T-helper 2 cell treated with Interferon-gamma antibody and Interleukin-4, amounts not matched to agents 100 ng/mL and 5 ng/mL, for 36 hours (primary cell): ENCODE measurements around the gene IRS1. TPM values are rescaled to one million over a fixed set of nuclear protein-coding genes. Genes with fewer than 3 reads are reported as not detected.

ENCODE experiments used
- intact Hi-C: fragments of 100-400 bp; cut with micrococcal nuclease; formaldehyde crosslinking; loops from one replicate; pipeline ENCODE4 v1.15.1; 2023
- total RNA-seq: library from RNA; stranded (reverse); gene quantifications from 2 replicates; pipeline ENCODE4 v1.2.3, GENCODE V29; 2022

The IRS1 gene
- total RNA-seq, 1 donor from 2014 or later: 1.8 TPM

- intact Hi-C loops: no loop called here
Observed at GRCh38 chr2:226701052-226701451, 98.6 kb downstream of the IRS1 start.

DNA sequence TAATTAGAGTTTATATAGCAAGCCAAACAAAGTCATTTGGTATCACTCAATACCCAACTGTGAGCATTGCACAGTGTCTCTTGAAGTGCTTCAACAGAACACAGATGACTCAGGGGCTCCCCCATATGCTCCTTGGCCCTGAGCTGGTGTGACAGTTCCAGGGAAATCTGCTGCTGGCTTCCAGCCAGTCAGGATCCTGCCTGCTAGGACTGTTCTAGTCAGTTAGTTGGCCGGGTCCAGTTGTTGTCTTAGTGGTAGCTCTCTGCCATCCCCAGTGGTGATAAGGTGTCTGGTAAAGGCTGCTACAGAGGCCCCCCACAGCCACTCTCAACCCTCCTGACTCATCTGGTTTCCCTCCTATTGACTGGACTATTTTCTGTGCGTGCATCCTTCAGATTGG, 100.3 kb downstream of the IRS1 start:
- intact Hi-C loops: no loop called here

DNA sequence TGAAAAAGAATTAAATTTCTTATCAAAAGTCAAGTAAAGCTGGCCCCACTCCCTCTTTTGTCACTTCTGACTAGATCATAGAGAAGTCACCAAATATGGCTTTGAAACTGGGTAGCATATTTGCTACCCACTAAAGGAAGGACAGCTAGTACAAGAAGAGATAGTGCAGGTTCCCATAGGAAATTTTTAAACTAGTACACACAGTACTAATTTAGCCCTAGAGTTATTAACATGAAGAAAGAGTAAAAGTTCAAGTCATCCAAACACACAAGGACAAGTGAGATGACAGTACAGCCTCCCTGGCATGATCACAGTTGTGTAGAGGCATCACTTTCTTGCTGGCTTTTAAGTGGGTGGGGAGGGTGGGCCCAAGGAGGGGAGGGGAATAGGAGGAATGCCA, 100.9 kb downstream of the IRS1 start:
- intact Hi-C loops: no loop called here

DNA sequence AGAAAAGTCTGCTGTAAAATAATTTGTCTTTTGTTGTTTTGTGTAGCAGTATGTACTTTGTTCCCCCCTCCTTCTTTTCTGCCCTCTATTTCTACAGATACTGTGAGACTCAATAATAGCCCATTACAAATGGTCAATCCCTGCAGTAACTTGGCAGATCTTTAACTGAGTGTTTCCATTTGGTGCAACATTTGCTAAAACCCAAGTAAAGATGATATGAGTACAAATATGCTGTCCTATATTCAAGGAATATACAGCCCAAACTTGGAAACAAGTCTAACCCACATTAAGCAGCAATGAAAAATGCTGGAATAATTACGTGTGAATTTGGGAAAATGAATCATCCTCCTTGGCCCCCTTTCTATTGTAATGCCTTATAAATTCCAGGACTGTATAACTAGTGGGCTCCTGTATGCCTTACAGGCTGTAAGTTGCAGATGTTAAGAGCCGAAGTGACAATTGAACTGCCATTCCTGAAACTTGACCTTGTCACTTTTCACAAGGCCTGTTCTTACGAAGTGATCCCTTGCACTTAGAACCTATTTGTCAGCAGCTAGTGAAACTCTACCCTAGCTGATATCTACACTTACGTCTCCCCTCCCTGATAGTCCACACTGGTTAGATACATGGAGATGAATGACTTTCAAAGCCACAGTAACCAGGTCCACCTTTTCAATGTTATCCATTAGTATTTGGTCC, 104.9 kb downstream of the IRS1 start:
- intact Hi-C loops: no loop called here

- intact Hi-C loops: no loop called here
Observed at GRCh38 chr2:226694149-226694548, 105.5 kb downstream of the IRS1 start.

DNA sequence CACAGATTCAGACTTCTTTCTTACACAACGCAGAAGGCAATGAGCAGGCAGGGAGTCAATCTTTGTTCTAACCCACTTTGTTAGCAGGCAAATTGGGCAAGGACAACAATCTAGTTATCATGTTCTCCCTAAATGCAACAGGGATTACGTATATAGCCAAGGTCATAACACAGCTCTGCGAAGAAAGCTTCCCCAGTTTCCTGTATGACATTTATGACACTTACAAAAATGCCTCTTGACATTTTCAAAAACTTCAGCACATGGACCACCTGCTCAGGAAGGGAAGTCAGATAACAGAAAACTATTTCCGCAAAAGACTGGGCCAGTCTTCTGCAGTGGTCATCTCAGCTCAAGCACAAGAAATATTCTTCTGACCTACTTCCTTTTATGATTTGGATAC, 106.1 kb downstream of the IRS1 start:
- intact Hi-C loops: no loop called here

- intact Hi-C loops: no loop called here
Observed at GRCh38 chr2:226692521-226693126, 107.0 kb downstream of the IRS1 start.

DNA sequence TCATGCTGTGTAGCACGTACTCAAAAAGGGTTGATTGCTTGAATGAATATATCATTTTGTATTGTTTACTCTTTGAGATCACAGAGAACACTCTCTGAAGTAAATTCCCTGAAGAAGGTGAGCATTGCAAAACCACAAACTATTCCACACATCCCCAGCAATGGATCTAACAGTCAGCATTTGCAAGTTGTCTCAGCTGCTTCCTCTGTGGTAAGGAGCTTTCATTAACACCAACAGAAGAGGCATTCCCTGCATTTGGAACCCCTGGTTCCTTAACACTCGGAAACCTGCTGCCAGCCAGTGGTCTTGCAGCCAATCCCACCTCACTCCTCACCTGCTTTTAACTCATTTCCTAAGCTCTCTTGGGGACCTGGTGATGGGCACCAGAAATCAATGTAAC, 108.4 kb downstream of the IRS1 start:
- intact Hi-C loops: no loop called here

DNA sequence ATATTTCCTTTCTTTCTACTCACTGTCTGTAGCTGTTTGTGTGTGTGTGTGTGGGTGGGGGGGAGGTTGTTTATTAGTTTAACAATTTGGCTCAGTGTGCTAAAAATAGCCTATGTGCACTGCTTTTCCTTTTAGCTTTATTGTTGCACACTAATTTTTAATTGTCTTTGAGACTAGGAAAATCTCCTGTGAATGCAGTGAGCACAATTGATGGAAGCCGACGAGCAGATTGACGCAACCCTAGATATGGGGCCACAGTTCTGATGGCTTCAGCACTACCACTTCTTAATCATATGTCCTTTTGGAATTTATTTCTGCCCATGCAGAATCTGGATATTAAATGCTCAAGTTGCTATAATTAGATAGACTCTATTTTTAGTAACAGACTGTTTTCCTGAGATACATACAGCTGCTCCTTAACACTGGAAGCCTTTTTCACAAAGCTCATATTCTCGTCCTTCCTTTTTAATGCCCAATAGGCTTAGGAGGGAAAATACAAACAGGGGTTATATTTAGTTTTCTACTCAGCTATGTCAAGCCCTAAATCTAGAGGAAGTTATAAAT, 109.1 kb downstream of the IRS1 start:
- intact Hi-C loops: no loop called here

GRCh38 chr2:226687641-226688253, 111.9 kb downstream of the IRS1 start:
- intact Hi-C loops: no loop called here

- intact Hi-C loops: no loop called here
Observed at GRCh38 chr2:226684563-226684959, 115.1 kb downstream of the IRS1 start.

- intact Hi-C loops: no loop called here
Observed at GRCh38 chr2:226683944-226684562, 115.6 kb downstream of the IRS1 start.

- intact Hi-C loops: no loop called here
Observed at GRCh38 chr2:226683196-226683595, 116.4 kb downstream of the IRS1 start.

Other genes with a start within 250 kb of the IRS1 start
- gene RHBDD1, start 36.2 kb upstream of the IRS1 start, total RNA-seq: 30.4 and 33.3 TPM in 2 replicates